T-cell (primary cell): ENCODE measurements around the gene ACAD10. TPM values are rescaled to one million over a fixed set of nuclear protein-coding genes. Genes with fewer than 3 reads are reported as not detected.
"Not testable (repeated sequence)": the region's sequence is repeated elsewhere in the genome, so short reads cannot be mapped to it uniquely, and the experiment has no call there.

Experiments
- ATAC-seq, 4 experiments: fragments of 200-7000 bp in 3 of 4; fragments of 150-1000 bp in 1 of 4; cut with Tn5 transposase; replicated peaks in 1 of 4; 1 replicate in 3 of 4; 2 replicates in 1 of 4; pipeline ENCODE4 v1.10.0; 2021; ENCODE audit warnings: moderate library complexity in 3 of 4, mild to moderate bottlenecking in 2 of 4, moderate number of reproducible peaks in 1 of 4
- CTCF ChIA-PET, 2 donors: fragments of 300-600 bp; sonication (Branson Sonifier 250); formaldehyde crosslinking; loops; one replicate each; lab custom pipeline; 2022; ENCODE audit warnings: antibody characterized with exemption in 2 of 2; lab: Charles Lee
- POLR2A ChIA-PET, 2 donors: fragments of 300-600 bp; sonication (Branson Sonifier 250); formaldehyde crosslinking; loops; one replicate each; lab custom pipeline; 2022; ENCODE audit warnings: antibody characterized with exemption in 2 of 2; lab: Charles Lee
- DNase-seq, 35 experiments: peaks; one replicate each; pipeline versions ENCODE4 v3.0.0 to v3.0.0-alpha.2; 2013 to 2023
- H3K27ac ChIP-seq: one replicate; pipeline ENCODE4 v1.5.1; 2013; ENCODE audit warnings: low read length
- H3K27me3 ChIP-seq, 2 experiments: replicated peaks in 1 of 2; 1 replicate in 1 of 2; 2 replicates in 1 of 2; pipeline versions ENCODE4 v1.6.1 to v1.7.0; 2013; ENCODE audit warnings: low read length in 1 of 2, mixed read lengths in 1 of 2; ENCODE audit not compliant: control insufficient read depth in 2 of 2, insufficient read depth in 2 of 2; ENCODE audit errors: extremely low read depth in 1 of 2
- H3K36me3 ChIP-seq, 2 donors: 1 replicate in 1 of 2; 2 replicates in 1 of 2; pipeline versions ENCODE4 v1.6.1 to v1.7.0; 2013; ENCODE audit warnings: low read length in 1 of 2; ENCODE audit not compliant: control insufficient read depth in 2 of 2, insufficient read depth in 1 of 2; ENCODE audit errors: extremely low read depth in 1 of 2
- H3K4me1 ChIP-seq, 2 experiments: 1 replicate in 1 of 2; 2 replicates in 1 of 2; pipeline versions ENCODE4 v1.6.1 to v1.7.0; 2013; ENCODE audit warnings: low read length in 2 of 2, mixed read lengths in 1 of 2; ENCODE audit not compliant: insufficient read depth in 2 of 2, control insufficient read depth in 1 of 2; ENCODE audit errors: extremely low read depth in 1 of 2
- H3K4me3 ChIP-seq, 2 donors: 1 replicate in 1 of 2; 2 replicates in 1 of 2; pipeline versions ENCODE4 v1.5.1 to v1.7.0; 2013; ENCODE audit warnings: mild to moderate bottlenecking in 2 of 2, low read length in 1 of 2, moderate library complexity in 1 of 2; ENCODE audit not compliant: control insufficient read depth in 1 of 2; ENCODE audit errors: extremely low read depth in 1 of 2
- H3K9me3 ChIP-seq: 2 replicates; pipeline ENCODE4 v1.7.0; 2013
- H3K27ac Mint-ChIP-seq, 2 donors: one replicate each; pipeline ENCODE4 v1.8.0; 2020 to 2021; ENCODE audit warnings: mild to moderate bottlenecking in 2 of 2, mixed read lengths in 2 of 2
- H3K27me3 Mint-ChIP-seq, 2 donors: one replicate each; pipeline ENCODE4 v1.8.0; 2021 to 2022; ENCODE audit warnings: mixed read lengths in 2 of 2
- H3K36me3 Mint-ChIP-seq: one replicate; pipeline ENCODE4 v1.8.0; 2021; ENCODE audit warnings: mixed read lengths
- H3K4me1 Mint-ChIP-seq, 3 donors: one replicate each; pipeline ENCODE4 v1.8.0; 2020 to 2022; ENCODE audit warnings: mixed read lengths in 3 of 3, mild to moderate bottlenecking in 1 of 3
- H3K4me3 Mint-ChIP-seq, 3 donors: one replicate each; pipeline ENCODE4 v1.8.0; 2020 to 2022; ENCODE audit warnings: mild to moderate bottlenecking in 3 of 3, mixed read lengths in 3 of 3, moderate library complexity in 3 of 3
- H3K9me3 Mint-ChIP-seq, 3 donors: one replicate each; pipeline ENCODE4 v1.8.0; 2020 to 2022; ENCODE audit warnings: mixed read lengths in 3 of 3
- WGBS: methylation state at CpG from one replicate; pipeline ENCODE4 v1.1.5; 2013; ENCODE audit warnings: missing lambda C conversion rate; ENCODE audit not compliant: insufficient coverage; 5-methylcytosine and 5-hydroxymethylcytosine counted together
- total RNA-seq, 35 experiments: library from RNA in 6 of 35; stranded (reverse) in 6 of 35; fragments of 120-200 nt in 1 of 35; gene quantifications; one replicate each; pipeline versions ENCODE4 v1.2.1 to v1.2.4 and lab custom pipeline; 2013 to 2026

The ACAD10 gene
- total RNA-seq, 5 donors from 2014 or later (not counting 1 experiment from before 2014, with no cell fraction given) = 28.8 to 53.4 (median 47.9) TPM

DNA sequence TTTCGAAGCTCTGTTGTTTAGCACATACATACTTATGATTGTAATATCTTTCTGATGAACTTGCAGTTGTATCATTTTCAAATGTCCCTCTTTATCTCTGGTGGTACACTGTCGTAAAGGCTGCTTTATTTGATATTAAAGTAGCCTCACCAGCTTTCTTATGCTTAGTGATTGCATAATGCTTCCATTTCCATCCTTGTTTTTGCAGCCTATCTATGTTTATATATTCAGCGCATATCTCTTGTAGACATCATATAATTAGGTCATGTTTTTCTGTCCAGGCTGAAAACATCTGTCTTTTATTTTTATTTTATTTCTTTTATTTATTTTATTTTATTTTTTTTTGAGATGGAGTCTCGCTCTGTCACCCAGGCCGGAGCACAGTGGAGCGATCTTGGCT lies 34.6 kb downstream of the ACAD10 start:
- ATAC-seq (no peak), DNase-seq (no peak)
- no peaks in the 10 kb centered on the region for H3K27me3 ChIP-seq
- WGBS = no CpG with 5 or more reads among the region's 6 CpGs
- Mint-ChIP-seq H3K27ac (no peak overlapping the region), H3K36me3 (peaks cover 28% of the 10 kb centered on the region), H3K4me3 (no peak overlapping the region), H3K27me3 (no peaks in the 10 kb centered on the region), H3K4me1 (no peaks in the 10 kb centered on the region), H3K9me3 (no peaks in the 10 kb centered on the region)
- ChIA-PET POLR2A (interaction anchor here in 1 of 2 donors (0.6 kb wide), 1 partner anchor 19 kb away, joined by 3 read pairs; no protein-coding TSS in a partner anchor), CTCF (interaction anchor here in 1 of 2 donors (0.6 kb wide), 1 partner anchor 623 kb away, joined by 4 read pairs; no protein-coding TSS in a partner anchor)
- no peak overlapping the region for H3K4me3 ChIP-seq
- peaks cover 8 to 31% of the 10 kb centered on the region in 2 donors for H3K36me3 ChIP-seq
- no peak overlapping the region for H3K27ac ChIP-seq
- no peaks in the 10 kb centered on the region for H3K4me1 ChIP-seq
- no peaks in the 10 kb centered on the region for H3K9me3 ChIP-seq

DNA sequence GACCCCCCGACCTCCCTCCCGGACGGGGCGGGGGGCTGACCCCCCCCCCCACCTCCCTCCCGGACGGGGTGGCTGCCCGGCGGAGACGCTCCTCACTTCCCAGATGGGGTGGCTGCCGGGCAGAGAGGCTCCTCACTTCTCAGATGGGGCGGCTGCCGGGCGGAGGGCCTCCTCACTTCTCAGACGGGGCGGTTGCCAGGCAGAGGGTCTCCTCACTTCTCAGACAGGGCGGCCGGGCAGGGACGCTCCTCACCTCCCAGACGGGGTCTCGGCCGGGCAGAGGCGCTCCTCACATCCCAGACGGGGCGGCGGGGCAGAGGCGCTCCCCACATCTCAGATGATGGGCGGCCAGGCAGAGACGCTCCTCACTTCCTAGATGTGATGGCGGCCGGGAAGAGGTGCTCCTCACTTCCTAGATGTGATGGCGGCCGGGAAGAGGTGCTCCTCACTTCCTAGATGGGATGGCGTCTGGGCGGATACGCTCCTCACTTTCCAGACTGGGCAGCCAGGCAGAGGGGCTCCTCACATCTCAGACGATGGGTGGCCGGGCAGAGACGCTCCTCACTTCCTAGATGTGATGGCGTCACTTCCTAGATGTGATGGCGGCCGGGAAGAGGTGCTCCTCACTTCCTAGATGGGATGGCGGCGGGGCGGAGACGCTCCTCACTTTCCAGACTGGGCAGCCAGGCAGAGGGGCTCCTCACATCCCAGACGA lies 38.0 kb downstream of the ACAD10 start:
- not testable (repeated sequence) for H3K27ac Mint-ChIP-seq, H3K4me1 Mint-ChIP-seq

DNA sequence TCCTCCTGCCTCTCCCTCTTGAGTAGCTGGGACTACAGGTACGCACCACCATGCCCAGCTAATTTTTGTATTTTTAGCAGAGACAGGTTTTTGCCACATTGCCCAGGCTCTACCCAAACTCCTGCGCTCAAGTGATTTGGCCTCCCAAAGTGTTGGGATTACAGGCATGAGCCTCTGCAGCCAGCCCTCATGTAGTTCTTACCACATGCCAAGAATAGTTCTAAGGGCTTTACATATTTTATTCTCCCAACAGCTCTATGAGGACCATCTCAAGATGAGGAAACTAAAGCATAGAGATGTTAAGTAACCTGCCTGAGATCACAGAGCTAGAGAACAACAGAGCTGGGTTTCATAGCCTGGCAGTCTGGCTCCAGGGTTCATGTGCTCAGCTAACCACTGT lies 42.9 kb downstream of the ACAD10 start:
- peaks cover 51% of the 10 kb centered on the region for H3K36me3 Mint-ChIP-seq

More for the DNA sequence above, 38.0 kb downstream of the ACAD10 start:
- H3K36me3 Mint-ChIP-seq = peaks cover 28% of the 10 kb centered on the region
- DNase-seq, H3K27ac ChIP-seq, H3K9me3 Mint-ChIP-seq, H3K27me3 ChIP-seq, POLR2A ChIA-PET, CTCF ChIA-PET, H3K9me3 ChIP-seq, H3K4me3 Mint-ChIP-seq, H3K27me3 Mint-ChIP-seq, H3K4me1 ChIP-seq, H3K4me3 ChIP-seq, ATAC-seq: not testable (repeated sequence)
- H3K36me3 ChIP-seq = peaks cover 3 to 13% of the 10 kb centered on the region in 2 donors
- 97% methylated on average over 12 of the region's 46 CpGs for WGBS

DNA sequence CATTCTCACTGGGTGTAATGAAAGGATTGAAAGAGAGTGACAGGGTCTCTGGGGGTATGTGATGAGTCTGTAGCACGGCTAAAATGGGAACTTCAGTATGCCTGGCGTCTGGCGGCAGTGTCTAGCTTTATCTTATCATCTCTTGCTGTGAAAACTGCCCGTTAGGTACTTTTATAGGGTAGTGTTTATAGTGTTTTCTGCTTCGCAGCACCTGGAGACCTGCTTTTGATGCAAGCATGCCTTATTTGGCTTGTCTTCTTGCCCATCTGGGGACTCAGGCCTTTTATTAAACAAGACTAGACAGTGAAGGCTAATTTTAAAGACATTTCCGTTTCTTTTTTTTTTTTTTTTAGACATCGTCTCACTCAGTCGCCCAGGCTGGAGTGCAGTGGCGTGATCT lies 44.6 kb downstream of the ACAD10 start:
- POLR2A ChIA-PET = no interaction called here
- WGBS = 94% methylated on average over 6 of the region's 9 CpGs

More for the DNA sequence above, 42.9 kb downstream of the ACAD10 start:
- ATAC-seq (no peak), DNase-seq (no peak)
- no peaks in the 10 kb centered on the region for H3K9me3 Mint-ChIP-seq
- no peak overlapping the region for H3K4me3 ChIP-seq
- H3K4me3 Mint-ChIP-seq = no peak overlapping the region
- CTCF ChIA-PET = no interaction called here
- H3K4me1 Mint-ChIP-seq = no peaks in the 10 kb centered on the region
- POLR2A ChIA-PET = no interaction called here
- H3K27ac Mint-ChIP-seq = no peak overlapping the region
- H3K27ac ChIP-seq = no peak overlapping the region
- H3K27me3 ChIP-seq = no peaks in the 10 kb centered on the region
- H3K27me3 Mint-ChIP-seq = no peaks in the 10 kb centered on the region
- H3K9me3 ChIP-seq = no peaks in the 10 kb centered on the region
- peaks cover 3 to 18% of the 10 kb centered on the region in 2 donors for H3K36me3 ChIP-seq
- H3K4me1 ChIP-seq = no peaks in the 10 kb centered on the region
- 100% methylated on average over 2 of the region's 2 CpGs for WGBS

DNA sequence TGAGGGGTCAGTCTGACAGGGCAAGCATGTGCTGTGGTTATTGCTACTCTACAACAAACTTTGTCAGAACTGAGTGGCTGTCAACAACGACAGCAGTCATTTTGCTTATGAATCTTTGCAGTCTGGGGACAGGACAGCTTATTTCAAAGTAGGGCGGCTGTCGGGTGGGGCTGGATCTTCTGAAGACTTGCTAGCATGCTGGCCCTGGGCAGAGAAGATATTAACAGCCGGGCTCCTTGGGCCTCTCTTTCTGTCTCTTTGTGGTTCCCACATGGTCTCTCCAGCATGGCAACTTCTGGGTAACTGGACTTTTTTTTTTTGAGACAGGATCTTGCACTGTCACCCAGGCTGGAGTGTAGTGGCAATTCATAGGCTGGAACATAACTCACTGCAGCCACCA lies 46.9 kb downstream of the ACAD10 start:
- no peaks in the 10 kb centered on the region for H3K9me3 ChIP-seq
- H3K27me3 ChIP-seq = no peaks in the 10 kb centered on the region
- ATAC-seq (no peak), DNase-seq (no peak)
- H3K36me3 ChIP-seq = peaks cover 5 to 23% of the 10 kb centered on the region in 2 donors
- Mint-ChIP-seq H3K9me3 (no peaks in the 10 kb centered on the region), H3K27ac (no peak overlapping the region), H3K36me3 (peaks cover 64% of the 10 kb centered on the region), H3K4me3 (no peak overlapping the region), H3K27me3 (no peaks in the 10 kb centered on the region), H3K4me1 (no peaks in the 10 kb centered on the region)
- ChIA-PET POLR2A (interaction anchor here in 1 of 2 donors (0.6 kb wide), 1 partner anchor 1361 kb away, joined by 5 read pairs; no protein-coding TSS in a partner anchor), CTCF (no interaction called here)
- WGBS = 98% methylated on average over 4 of the region's 4 CpGs
- no peaks in the 10 kb centered on the region for H3K4me1 ChIP-seq
- H3K4me3 ChIP-seq = no peak overlapping the region
- no peak overlapping the region for H3K27ac ChIP-seq

More for the DNA sequence above, 44.6 kb downstream of the ACAD10 start:
- Histone ChIP-seq H3K27me3 (no peaks in the 10 kb centered on the region), H3K27ac (no peak overlapping the region), H3K9me3 (no peaks in the 10 kb centered on the region), H3K4me3 (no peak overlapping the region), H3K4me1 (no peaks in the 10 kb centered on the region), H3K36me3 (peaks cover 5 to 18% of the 10 kb centered on the region in 2 donors)
- Mint-ChIP-seq H3K27me3 (no peaks in the 10 kb centered on the region), H3K4me3 (no peak overlapping the region), H3K27ac (no peak overlapping the region), H3K9me3 (no peaks in the 10 kb centered on the region), H3K4me1 (no peaks in the 10 kb centered on the region), H3K36me3 (peaks cover 55% of the 10 kb centered on the region)
- ATAC-seq = no peak
- CTCF ChIA-PET = no interaction called here
- no peak for DNase-seq

DNA sequence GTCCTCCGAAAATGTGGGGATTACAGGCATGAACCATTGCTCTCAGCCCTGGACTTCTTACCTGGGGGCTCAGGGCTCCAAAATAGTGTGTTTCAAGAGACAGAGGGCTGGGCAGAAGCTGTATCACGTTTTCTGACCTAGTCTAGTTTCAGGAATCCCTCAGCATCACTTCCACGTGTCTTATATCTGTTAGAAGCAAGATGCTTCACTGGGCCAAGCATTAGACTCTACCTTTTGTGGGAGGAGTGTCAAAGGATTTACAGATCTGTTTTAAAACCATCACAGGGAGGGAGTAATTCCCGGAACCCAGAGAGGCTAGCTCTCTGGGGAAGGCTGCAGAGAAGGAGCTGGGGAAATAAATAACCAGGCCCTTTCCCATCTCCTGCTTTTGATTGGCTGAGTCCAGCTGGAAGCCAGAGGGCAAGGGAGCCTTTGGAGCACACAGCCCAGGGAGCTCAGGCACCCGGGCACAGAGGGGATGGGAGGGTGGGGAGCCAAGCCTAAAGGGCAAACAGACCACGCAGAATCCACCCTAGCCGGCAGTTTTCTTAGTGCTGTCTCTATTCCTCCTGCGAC lies 47.6 kb downstream of the ACAD10 start:
- no peaks in the 10 kb centered on the region for H3K9me3 Mint-ChIP-seq
- peaks cover 5 to 23% of the 10 kb centered on the region in 2 donors for H3K36me3 ChIP-seq
- H3K4me3 ChIP-seq = no peak overlapping the region
- DNase-seq (no peak), ATAC-seq (no peak)
- H3K27ac ChIP-seq = no peak overlapping the region
- H3K4me1 Mint-ChIP-seq = no peaks in the 10 kb centered on the region
- ChIA-PET CTCF (interaction anchor here in 1 of 2 donors (0.7 kb wide), 1 partner anchor 204 kb away, joined by 5 read pairs; no protein-coding TSS in a partner anchor), POLR2A (interaction anchor here in 1 of 2 donors (0.6 kb wide), 1 partner anchor 1361 kb away, joined by 5 read pairs; no protein-coding TSS in a partner anchor)
- peaks cover 61% of the 10 kb centered on the region for H3K36me3 Mint-ChIP-seq
- no peak overlapping the region for H3K27ac Mint-ChIP-seq
- no peak overlapping the region for H3K4me3 Mint-ChIP-seq
- H3K27me3 Mint-ChIP-seq = no peaks in the 10 kb centered on the region
- no peaks in the 10 kb centered on the region for H3K9me3 ChIP-seq
- 95% methylated on average over 5 of the region's 8 CpGs for WGBS
- H3K27me3 ChIP-seq = no peaks in the 10 kb centered on the region
- no peaks in the 10 kb centered on the region for H3K4me1 ChIP-seq
